Inflammatory macrophage (primary cell): ENCODE results near the gene TEX2.

ENCODE experiments used
- DNase-seq, 2 donors: peaks; one replicate each; pipeline ENCODE4 v3.0.0-alpha.2; 2020 to 2022
- total RNA-seq, 18 experiments: gene quantifications; one replicate each; lab custom pipeline; 2026; ENCODE audit warnings: mixed read lengths in 6 of 18, inconsistent platforms in 2 of 18; lab: John Stamatoyannopoulos, UW

Gene TEX2
- total RNA-seq, result 26.3 to 483 (median 222) reads per million in 18 experiments

GRCh38 chr17:64263000-64263766 lies at the start of gene TEX2:
Gene TEX2 (minus strand): TSS chr17:64263260. CDS start chr17:64214217, 49,043 bp downstream.
- DNase-seq, result peak; percentile 90 to 95

- no peak for DNase-seq
These were observed 46.6 kb upstream of the TEX2 start for GRCh38 chr17:64309710-64310109.

- DNase-seq, result no peak
These were observed 46.0 kb upstream of the TEX2 start for GRCh38 chr17:64309021-64309420.

GRCh38 chr17:64306850-64307463 lies 43.9 kb upstream of the TEX2 start:
- DNase-seq, result peak; percentile 83 to 84

GRCh38 chr17:64304551-64304950 lies 41.5 kb upstream of the TEX2 start:
- DNase-seq, result no peak

GRCh38 chr17:64300699-64300965 lies 37.6 kb upstream of the TEX2 start:
- no peak for DNase-seq

- no peak for DNase-seq
These were observed 34.5 kb upstream of the TEX2 start for GRCh38 chr17:64297467-64298088.

GRCh38 chr17:64296246-64296645 lies 33.2 kb upstream of the TEX2 start:
- DNase-seq, result no peak

GRCh38 chr17:64295146-64295545 lies 32.1 kb upstream of the TEX2 start:
- DNase-seq, result no peak

- DNase-seq, result peak in 1 of 2 donors; percentile 40
These were observed 28.3 kb upstream of the TEX2 start for GRCh38 chr17:64291268-64291851.

- DNase-seq, result no peak
These were observed 26.7 kb upstream of the TEX2 start for GRCh38 chr17:64289741-64290141.

- peak in 1 of 2 donors; percentile 53 for DNase-seq
These were observed 19.7 kb upstream of the TEX2 start for GRCh38 chr17:64282753-64283080.

- DNase-seq, result peak; percentile 80 to 82
These were observed 19.1 kb upstream of the TEX2 start for GRCh38 chr17:64281962-64282752.

- DNase-seq, result peak in 1 of 2 donors; percentile 36
These were observed 15.6 kb upstream of the TEX2 start for GRCh38 chr17:64278614-64279013.

GRCh38 chr17:64277831-64278562 lies 14.9 kb upstream of the TEX2 start:
- no peak for DNase-seq

- DNase-seq, result no peak
These were observed 14.0 kb upstream of the TEX2 start for GRCh38 chr17:64276961-64277505.

GRCh38 chr17:64275016-64275415 lies 12.0 kb upstream of the TEX2 start:
- no peak for DNase-seq

- DNase-seq, result no peak
These were observed 9.9 kb upstream of the TEX2 start for GRCh38 chr17:64273006-64273405.

- DNase-seq, result no peak
These were observed 7.8 kb upstream of the TEX2 start for GRCh38 chr17:64270885-64271284.

GRCh38 chr17:64269687-64270649 lies 6.9 kb upstream of the TEX2 start:
- DNase-seq, result no peak

- no peak for DNase-seq
These were observed 1.8 kb upstream of the TEX2 start for GRCh38 chr17:64264891-64265290.
